WERI-Rb-1 (cell line): ENCODE results near the gene KNSTRN.

Source experiments
- DNase-seq: peaks from one replicate; pipeline ENCODE4 v3.0.0-alpha.2; 2020
- H3K27ac ChIP-seq: fragments of 250-450 bp; sonication (Bioruptor Pico); 2 replicates; pipeline ENCODE4 v1.5.1; 2020; ENCODE audit warnings: mild to moderate bottlenecking, moderate library complexity
- H3K27me3 ChIP-seq: fragments of 250-450 bp; sonication (Bioruptor Pico); 2 replicates; pipeline ENCODE4 v1.5.1; 2021; ENCODE audit warnings: mild to moderate bottlenecking, low read depth, moderate library complexity; ENCODE audit not compliant: insufficient read depth, severe bottlenecking
- H3K36me3 ChIP-seq: fragments of 250-450 bp; sonication (Bioruptor Pico); 2 replicates; pipeline ENCODE4 v1.5.1; 2020; ENCODE audit warnings: mild to moderate bottlenecking, moderate library complexity
- H3K4me3 ChIP-seq: 2 replicates; pipeline ENCODE4 v1.5.1; 2011; ENCODE audit warnings: low read depth, mild to moderate bottlenecking, control low read depth, low read length
- H3K9me3 ChIP-seq: fragments of 250-450 bp; sonication (Bioruptor Pico); 2 replicates; pipeline ENCODE4 v1.5.1; 2021; ENCODE audit warnings: mild to moderate bottlenecking, moderate library complexity; ENCODE audit not compliant: severe bottlenecking
- CTCF ChIP-seq: IDR thresholded peaks from 2 replicates; pipeline ENCODE4 v1.5.1; 2011; ENCODE audit warnings: low read depth, mild to moderate bottlenecking, control low read depth, inconsistent platforms, low read length

KNSTRN gene

DNA sequence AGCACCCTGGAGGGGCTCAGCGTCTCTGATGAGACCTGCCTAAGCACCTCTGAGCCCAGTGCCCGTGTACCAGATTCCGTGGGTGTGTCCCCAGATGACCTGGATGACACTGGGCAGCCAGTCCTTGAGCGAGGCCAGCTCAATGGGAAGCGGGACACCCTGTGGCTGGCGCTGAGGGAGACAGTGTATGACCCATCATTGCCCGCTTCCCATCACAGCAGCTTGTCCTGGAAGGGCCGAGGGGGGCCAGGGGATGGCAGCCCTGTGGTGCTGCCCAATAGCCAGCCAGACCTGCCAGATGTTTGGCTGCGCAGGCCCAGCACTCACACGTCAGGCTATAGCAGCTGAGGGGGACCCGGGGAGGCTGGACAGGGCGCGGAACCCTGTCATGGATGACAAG lies 12.6 kb upstream of the KNSTRN start:
- no peak for TF ChIP-seq CTCF
- no peak overlapping the region for H3K4me3 ChIP-seq
- peaks cover 9% of the 10 kb centered on the region for H3K36me3 ChIP-seq
- no peaks in the 10 kb centered on the region for H3K9me3 ChIP-seq
- DNase-seq: no peak
- H3K27ac ChIP-seq: no peak overlapping the region
- H3K27me3 ChIP-seq: no peaks in the 10 kb centered on the region

- Histone ChIP-seq H3K27ac (no peak overlapping the region), H3K36me3 (peaks cover 9% of the 10 kb centered on the region), H3K9me3 (no peaks in the 10 kb centered on the region), H3K27me3 (no peaks in the 10 kb centered on the region), H3K4me3 (no peak overlapping the region)
- no peak for TF ChIP-seq CTCF
- DNase-seq: no peak
Observed at GRCh38 chr15:40372981-40373380, 9.5 kb upstream of the KNSTRN start.

GRCh38 chr15:40377606-40378005 lies 4.9 kb upstream of the KNSTRN start:
- no peaks in the 10 kb centered on the region for H3K36me3 ChIP-seq
- no peak for TF ChIP-seq CTCF
- H3K4me3 ChIP-seq: no peak overlapping the region
- H3K27ac ChIP-seq: no peak overlapping the region
- H3K9me3 ChIP-seq: no peaks in the 10 kb centered on the region
- no peak for DNase-seq
- H3K27me3 ChIP-seq: no peaks in the 10 kb centered on the region

GRCh38 chr15:40379374-40379773 lies 3.1 kb upstream of the KNSTRN start:
- TF ChIP-seq CTCF: no peak
- no peaks in the 10 kb centered on the region for H3K9me3 ChIP-seq
- no peak for DNase-seq
- no peak overlapping the region for H3K4me3 ChIP-seq
- H3K36me3 ChIP-seq: peaks cover 2% of the 10 kb centered on the region
- no peak overlapping the region for H3K27ac ChIP-seq
- no peaks in the 10 kb centered on the region for H3K27me3 ChIP-seq

- H3K27me3 ChIP-seq: no peaks in the 10 kb centered on the region
- no peak for TF ChIP-seq CTCF
- no peak overlapping the region for H3K27ac ChIP-seq
- H3K9me3 ChIP-seq: no peaks in the 10 kb centered on the region
- no peak for DNase-seq
- H3K36me3 ChIP-seq: peaks cover 7% of the 10 kb centered on the region
- no peak overlapping the region for H3K4me3 ChIP-seq
Observed at GRCh38 chr15:40379853-40380252, 2.7 kb upstream of the KNSTRN start.

- no peak for TF ChIP-seq CTCF
Observed at GRCh38 chr15:40380636-40381035, 1.9 kb upstream of the KNSTRN start.

More at GRCh38 chr15:40380636-40381035, 1.9 kb upstream of the KNSTRN start:
- Histone ChIP-seq H3K27ac (no peak overlapping the region), H3K4me3 (no peak overlapping the region), H3K36me3 (peaks cover 15% of the 10 kb centered on the region), H3K9me3 (no peaks in the 10 kb centered on the region), H3K27me3 (no peaks in the 10 kb centered on the region)
- no peak for DNase-seq
